Colon (tissue), 2 donors: ENCODE data around the gene AMN.

Experiments used
- FAIRE-seq: peaks from 2 replicates; lab custom pipeline; 2012; peaks lifted over from hg19 to GRCh38; lab: Jason Lieb, UNC
- donor health status: control.
- donor health status: control.

Gene AMN

GRCh38 chr14:102966681-102967505, 44.4 kb downstream of the AMN start:
- FAIRE-seq: no peak

DNA sequence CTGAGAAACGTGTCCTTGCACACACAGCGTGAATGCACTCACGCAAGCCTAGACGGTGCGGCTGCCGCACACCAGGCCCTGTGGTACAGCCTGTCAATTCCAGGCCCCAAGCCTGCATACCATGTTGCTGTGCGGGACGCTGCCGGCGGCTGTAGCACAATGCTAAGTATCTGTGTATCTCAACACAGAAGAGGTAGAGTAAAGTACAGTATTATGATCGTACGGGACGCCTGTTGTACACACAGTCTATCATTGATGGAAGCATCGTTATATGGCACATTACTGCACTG, 45.0 kb downstream of the AMN start:
- FAIRE-seq: no peak

DNA sequence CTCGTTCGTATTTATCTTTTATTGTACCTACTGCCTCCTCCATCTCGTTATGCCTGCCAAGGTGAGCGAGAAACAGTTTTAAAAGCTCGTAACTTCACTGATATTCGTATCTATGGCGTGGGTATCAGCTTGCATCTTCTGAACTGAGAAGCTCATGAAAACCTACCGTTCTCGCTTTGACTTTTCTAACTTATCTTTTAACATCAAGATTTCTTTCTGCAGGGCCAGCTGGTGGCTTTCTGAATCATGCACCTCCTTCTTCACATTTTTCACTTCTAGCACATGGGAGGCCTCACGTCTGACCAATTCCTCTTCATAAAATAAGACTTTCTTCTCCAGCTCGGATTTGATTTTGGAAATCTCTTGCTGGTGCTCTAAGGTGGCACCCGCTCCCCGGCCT, 45.8 kb downstream of the AMN start:
- no peak for FAIRE-seq

DNA sequence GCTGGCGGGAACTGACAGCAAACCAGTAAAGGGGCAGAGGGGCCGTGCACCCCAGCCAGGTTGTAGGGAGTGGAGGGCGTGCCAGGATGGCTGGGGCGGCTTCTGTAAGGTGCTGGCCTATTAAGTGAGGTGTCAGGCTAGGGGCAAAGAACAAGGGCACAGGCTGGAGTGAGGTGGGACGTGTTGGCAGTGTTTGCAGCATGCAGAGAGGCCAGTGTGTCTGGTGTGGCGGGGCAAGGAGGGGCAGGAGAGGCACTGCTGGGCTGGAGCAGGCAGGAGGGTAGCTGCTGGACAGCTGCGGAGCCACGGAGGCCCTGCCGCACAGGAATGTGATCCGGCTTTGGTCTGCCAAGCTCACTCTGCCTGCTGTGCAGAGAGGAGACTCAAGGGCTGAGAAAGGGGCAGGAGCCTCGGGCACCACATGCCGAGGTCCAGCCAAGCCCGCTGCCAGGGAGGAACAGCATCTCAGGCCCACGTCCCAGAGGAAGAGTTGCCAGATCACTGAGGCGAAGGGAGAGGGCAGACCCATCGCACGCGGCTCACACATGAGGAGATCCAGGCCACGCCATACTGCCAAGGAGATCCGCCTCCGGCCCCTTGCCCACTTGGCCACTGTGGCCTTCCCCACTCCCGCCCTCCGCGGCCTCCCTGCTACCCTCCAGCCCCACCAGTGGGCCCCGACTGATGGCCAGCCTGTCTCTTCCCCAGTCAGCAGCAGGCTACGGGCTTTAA, 46.8 kb downstream of the AMN start:
- FAIRE-seq: no peak

- no peak for FAIRE-seq
Measured at GRCh38 chr14:102969901-102970300, 47.4 kb downstream of the AMN start.

GRCh38 chr14:102970496-102970895, 48.0 kb downstream of the AMN start:
- no peak for FAIRE-seq

DNA sequence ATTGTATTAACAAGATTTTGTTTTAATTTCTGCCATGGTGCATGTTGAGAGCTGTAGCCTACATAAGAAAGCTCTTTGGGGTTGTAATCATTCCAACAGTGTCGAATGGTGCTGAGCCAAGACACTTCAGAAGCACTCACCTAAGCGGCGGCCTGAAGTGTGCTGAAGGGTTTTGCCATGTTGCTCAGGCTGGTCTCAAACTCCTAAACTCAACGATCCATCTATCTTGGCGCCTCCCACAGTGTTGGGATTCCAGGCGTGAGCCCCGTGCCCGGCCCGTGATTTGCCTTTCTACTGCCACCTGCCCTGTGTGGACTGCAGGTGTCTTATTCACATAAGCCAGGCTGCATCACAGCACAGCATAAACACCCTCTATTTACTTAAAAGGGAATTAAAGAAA, 48.9 kb downstream of the AMN start:
- FAIRE-seq: no peak

DNA sequence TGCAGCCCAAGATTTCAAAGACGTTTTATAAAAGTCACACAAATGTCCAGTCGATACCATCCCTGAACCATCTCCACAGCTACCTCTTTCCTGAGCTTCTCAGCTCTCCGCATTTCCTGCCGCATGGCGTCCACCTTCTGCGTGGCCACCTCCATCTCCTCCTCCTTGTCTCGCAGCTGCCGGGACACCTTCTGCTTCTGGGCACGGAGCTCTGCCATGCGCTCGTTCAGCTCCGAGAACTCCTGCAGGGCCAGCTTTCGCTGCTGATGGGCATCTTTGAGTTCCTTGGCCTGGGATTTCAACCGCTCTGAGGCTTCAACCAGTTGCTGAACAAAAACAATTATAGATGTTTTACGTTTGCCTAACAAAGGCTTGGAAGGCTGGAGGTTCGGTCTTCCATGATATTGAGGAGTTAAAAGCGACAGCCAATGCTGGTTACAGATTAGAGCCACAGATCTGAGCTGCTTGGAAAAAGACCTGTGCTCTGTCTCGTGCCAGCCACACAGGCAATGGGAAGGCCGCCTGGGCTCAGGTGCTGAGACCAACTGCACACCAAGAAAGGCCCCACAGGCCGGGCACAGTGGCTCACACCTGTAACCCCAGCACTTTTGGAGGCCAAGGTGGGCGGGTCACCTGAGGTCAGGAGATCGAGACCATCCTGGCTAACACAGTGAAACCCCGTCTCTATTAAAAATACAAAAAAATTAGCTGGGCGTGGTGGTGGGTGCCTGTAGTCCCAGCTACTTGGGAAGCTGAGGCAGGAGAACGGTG, 49.6 kb downstream of the AMN start:
- FAIRE-seq: no peak

GRCh38 chr14:102973706-102974285, 51.3 kb downstream of the AMN start:
- no peak for FAIRE-seq

DNA sequence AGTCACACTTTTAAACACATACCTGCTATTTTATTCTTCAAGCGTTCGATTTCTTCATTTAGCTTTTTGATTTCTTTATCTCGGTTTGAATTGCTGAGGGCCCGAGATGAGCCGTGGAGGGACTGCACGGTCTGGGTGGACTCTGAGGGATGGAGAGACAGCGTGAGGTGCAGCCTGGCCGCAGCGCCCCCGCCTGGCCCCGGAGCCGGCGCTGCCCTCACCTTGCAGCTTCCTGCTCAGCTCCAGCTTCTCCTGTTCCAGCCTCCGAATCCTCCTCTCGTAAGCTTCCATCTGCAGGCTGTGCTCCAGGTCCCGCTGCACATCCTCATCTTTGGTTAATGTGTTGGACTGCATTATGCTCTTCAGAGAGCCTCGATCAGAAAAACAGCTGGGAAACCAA, 53.2 kb downstream of the AMN start:
- FAIRE-seq: no peak

GRCh38 chr14:102977475-102977874, 55.0 kb downstream of the AMN start:
- FAIRE-seq: no peak

- no peak for FAIRE-seq
Measured at GRCh38 chr14:102979406-102979805, 56.9 kb downstream of the AMN start.

DNA sequence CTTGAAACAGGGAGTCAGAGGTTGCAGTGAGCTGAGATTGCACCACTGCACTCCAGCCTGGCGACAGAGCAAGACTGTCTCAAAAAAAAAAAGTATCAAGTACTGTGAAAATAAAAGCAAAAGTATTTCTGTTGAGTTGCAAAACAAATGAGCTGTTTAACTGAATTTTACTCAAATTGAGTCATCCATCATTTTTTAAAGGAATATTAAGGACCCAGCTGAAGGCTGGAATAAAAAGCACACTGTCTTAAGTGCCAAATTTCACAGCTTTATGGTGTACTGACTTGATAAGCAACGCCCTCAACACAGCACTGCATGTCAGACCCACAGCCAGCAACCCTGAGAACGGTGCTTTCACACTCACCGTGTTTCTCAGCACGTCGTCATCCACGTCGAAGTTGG, 57.9 kb downstream of the AMN start:
- FAIRE-seq: no peak
